H1 (cell line): Measurements from ENCODE around the gene SLC17A5. TPM values are rescaled to one million over a fixed set of nuclear protein-coding genes. Genes with fewer than 3 reads are reported as not detected.

ENCODE experiments used
- ATF3 ChIP-seq: IDR thresholded peaks from 2 replicates; pipeline ENCODE4 v1.6.1; 2011; ENCODE audit warnings: low read depth, mild to moderate bottlenecking, low read length; ENCODE audit not compliant: insufficient read depth
- POU5F1 ChIP-seq: IDR thresholded peaks from 2 replicates; pipeline ENCODE4 v1.6.1; 2011; ENCODE audit warnings: low read depth, mild to moderate bottlenecking, low read length, moderate library complexity
- RBBP5 ChIP-seq: IDR thresholded peaks from 2 replicates; pipeline ENCODE4 v1.7.1; 2012; ENCODE audit warnings: low read depth, mild to moderate bottlenecking, inconsistent platforms, low read length, moderate library complexity, borderline replicate concordance
- polyA plus RNA-seq, 7 experiments: library from polyadenylated mRNA; depleted of rRNA in 3 of 7; stranded (reverse) in 5 of 7; unstranded in 2 of 7; fragments of >200 nt in 5 of 7; fragments of 200-250 nt in 2 of 7; gene quantifications; 1 replicate in 5 of 7; 2 replicates in 1 of 7; 4 replicates in 1 of 7; pipeline versions ENCODE4 v1.2.1 to v1.2.3, GENCODE V29; 2011 to 2013; ENCODE audit warnings: missing spikeins in 2 of 7, mixed read lengths in 2 of 7
- total RNA-seq: library from RNA; stranded (reverse); fragmentation: NEBNext Ultra II Directional; extraction: Animal tissue kit (Norgen Biotek cat#: 25700); gene quantifications from 2 replicates; pipeline ENCODE4 v1.2.1, GENCODE V29; 2021

Gene SLC17A5
- total and polyA plus RNA-seq, 2 of the 8 experiments (the other 6 are each of a cell fraction or from before 2014, with no cell fraction given), result 11.0 to 11.9 TPM

GRCh38 chr6:73630401-73630800 is 23.4 kb downstream of the SLC17A5 start (continued):
- TF ChIP-seq RBBP5, result no peak
- no peak for TF ChIP-seq POU5F1
- TF ChIP-seq ATF3, result no peak
